Measurements from ENCODE around the gene GPC6.

- no peak for TF ChIP-seq PBX3 (CRISPR knock-in tag; IDR thresholded peaks at IDR 0.05)
- no peak for TF ChIP-seq KLF8 (tag by site-specific recombination; IDR thresholded peaks at IDR 0.05)
- no peak for TF ChIP-seq YY1 (tag by site-specific recombination; IDR thresholded peaks at IDR 0.05)
- TF ChIP-seq ZNF280D (tag by site-specific recombination; IDR thresholded peaks at IDR 0.05), result no peak
- TF ChIP-seq KLF17 (tag by site-specific recombination; IDR thresholded peaks at IDR 0.05), result no peak
- no peak for TF ChIP-seq REST (tag by site-specific recombination; IDR thresholded peaks at IDR 0.05)
- no peak for TF ChIP-seq CTCF (tag by site-specific recombination; IDR thresholded peaks at IDR 0.05)
These were observed 540.1 kb downstream of the GPC6 start for GRCh38 chr13:93766719-93767118.
